Measurements from ENCODE around the gene SDK1. TPM values are rescaled to one million over a fixed set of nuclear protein-coding genes. Genes with fewer than 3 reads are reported as not detected.

The SDK1 gene
- total RNA-seq, 1 donor from 2014 or later, result 3.9 TPM

GRCh38 chr7:3371601-3372000 is 70.5 kb downstream of the SDK1 start:
- no peak for DNase-seq (ENCODE audit: low read depth)
- no peak overlapping the region for H3K4me3 ChIP-seq (ENCODE audit: low read depth, low read length)
- TF ChIP-seq CTCF (IDR thresholded peaks at IDR 0.05; ENCODE audit: insufficient read depth, low read length, poor library complexity, severe bottlenecking), result no peak
- no peaks in the 10 kb centered on the region for H3K27me3 ChIP-seq (ENCODE audit: control insufficient read depth, insufficient read depth, low read length)
- H3K36me3 ChIP-seq (ENCODE audit: control insufficient read depth, insufficient read depth, low read length), result no peaks in the 10 kb centered on the region

GRCh38 chr7:3374239-3374638 is 73.2 kb downstream of the SDK1 start:
- no peak for DNase-seq (ENCODE audit: low read depth)
- no peaks in the 10 kb centered on the region for H3K36me3 ChIP-seq (ENCODE audit: control insufficient read depth, insufficient read depth, low read length)
- no peaks in the 10 kb centered on the region for H3K27me3 ChIP-seq (ENCODE audit: control insufficient read depth, insufficient read depth, low read length)
- H3K4me3 ChIP-seq (ENCODE audit: low read depth, low read length), result no peak overlapping the region
- no peak for TF ChIP-seq CTCF (IDR thresholded peaks at IDR 0.05; ENCODE audit: insufficient read depth, low read length, poor library complexity, severe bottlenecking)

GRCh38 chr7:3378390-3379150 is 77.5 kb downstream of the SDK1 start:
- Histone ChIP-seq H3K27me3 (ENCODE audit: control insufficient read depth, insufficient read depth, low read length) (no peaks in the 10 kb centered on the region), H3K4me3 (ENCODE audit: low read depth, low read length) (no peak overlapping the region), H3K36me3 (ENCODE audit: control insufficient read depth, insufficient read depth, low read length) (no peaks in the 10 kb centered on the region)
- TF ChIP-seq CTCF (IDR thresholded peaks at IDR 0.05; ENCODE audit: insufficient read depth, low read length, poor library complexity, severe bottlenecking), result no peak
- DNase-seq (ENCODE audit: low read depth), result no peak

GRCh38 chr7:3380034-3380433 is 79.0 kb downstream of the SDK1 start:
- Histone ChIP-seq H3K36me3 (ENCODE audit: control insufficient read depth, insufficient read depth, low read length) (no peaks in the 10 kb centered on the region), H3K4me3 (ENCODE audit: low read depth, low read length) (no peak overlapping the region), H3K27me3 (ENCODE audit: control insufficient read depth, insufficient read depth, low read length) (no peaks in the 10 kb centered on the region)
- TF ChIP-seq CTCF (IDR thresholded peaks at IDR 0.05; ENCODE audit: insufficient read depth, low read length, poor library complexity, severe bottlenecking), result no peak
- DNase-seq (ENCODE audit: low read depth), result no peak

GRCh38 chr7:3380886-3381685 is 80.0 kb downstream of the SDK1 start:
- H3K27me3 ChIP-seq (ENCODE audit: control insufficient read depth, insufficient read depth, low read length), result no peaks in the 10 kb centered on the region
- H3K4me3 ChIP-seq (ENCODE audit: low read depth, low read length), result no peak overlapping the region
- no peak for DNase-seq (ENCODE audit: low read depth)
- H3K36me3 ChIP-seq (ENCODE audit: control insufficient read depth, insufficient read depth, low read length), result no peaks in the 10 kb centered on the region
- no peak for TF ChIP-seq CTCF (IDR thresholded peaks at IDR 0.05; ENCODE audit: insufficient read depth, low read length, poor library complexity, severe bottlenecking)

All from kidney epithelial cell (primary cell).